PC-9 (cell line): ENCODE results near the gene CRYL1. TPM values are rescaled to one million over a fixed set of nuclear protein-coding genes. Genes with fewer than 3 reads are reported as not detected.

Experiments used
- BruUV-seq: library from RNA; stranded (reverse); fragments of 400-500 nt; replicated peaks from 2 replicates; lab custom pipeline; 2021; lab: Mats Ljungman, UMichigan
- CTCF ChIA-PET: fragments of 300-600 bp; sonication (Branson Sonifier 250); formaldehyde crosslinking; loops from one replicate; lab custom pipeline; 2022; ENCODE audit warnings: antibody characterized with exemption; lab: Charles Lee
- POLR2A ChIA-PET: fragments of 300-600 bp; sonication (Branson Sonifier 250); formaldehyde crosslinking; loops from one replicate; lab custom pipeline; 2022; ENCODE audit warnings: antibody characterized with exemption; ENCODE audit not compliant: unreplicated experiment; lab: Charles Lee
- DNase-seq, 2 experiments: peaks; one replicate each; pipeline versions ENCODE4 v3.0.0 to v3.0.0-alpha.2; 2015 to 2022; ENCODE audit warnings: mixed read lengths in 1 of 2
- H2AFZ ChIP-seq: fragments of 200-600 bp; sonication (generic); 2 replicates; pipeline ENCODE4 v1.8.1; 2017; ENCODE audit warnings: antibody characterized with exemption
- H3F3A ChIP-seq: fragments of 200-600 bp; sonication (generic); 2 replicates; pipeline ENCODE4 v1.8.1; 2017; ENCODE audit warnings: antibody characterized with exemption, mild to moderate bottlenecking, low read depth; ENCODE audit not compliant: insufficient read depth
- H3K27ac ChIP-seq: fragments of 200-600 bp; sonication (generic); 2 replicates; pipeline ENCODE4 v1.6.1; 2016; ENCODE audit warnings: mixed run types
- H3K27me3 ChIP-seq: fragments of 200-600 bp; sonication (generic); 2 replicates; pipeline ENCODE4 v1.6.1; 2016; ENCODE audit warnings: low read depth, mixed run types; ENCODE audit not compliant: insufficient read depth
- H3K36me3 ChIP-seq: fragments of 200-600 bp; sonication (generic); 2 replicates; pipeline ENCODE4 v1.6.1; 2016; ENCODE audit warnings: low read depth, mixed run types
- H3K4me1 ChIP-seq: fragments of 200-600 bp; sonication (generic); replicated peaks from 2 replicates; pipeline ENCODE4 v1.6.1; 2016; ENCODE audit warnings: mixed run types; ENCODE audit not compliant: insufficient read depth
- H3K4me2 ChIP-seq: fragments of 200-600 bp; sonication (generic); 2 replicates; pipeline ENCODE4 v1.6.1; 2017; ENCODE audit warnings: mixed run types
- H3K4me3 ChIP-seq: fragments of 200-600 bp; sonication (generic); 2 replicates; pipeline ENCODE4 v1.6.1; 2016; ENCODE audit warnings: mixed run types
- H3K79me2 ChIP-seq: fragments of 200-600 bp; sonication (generic); 2 replicates; pipeline ENCODE4 v1.6.1; 2017; ENCODE audit warnings: low read depth, mixed run types
- H3K9me2 ChIP-seq: fragments of 200-600 bp; sonication (generic); 2 replicates; pipeline ENCODE4 v1.8.1; 2017; ENCODE audit warnings: mild to moderate bottlenecking; ENCODE audit not compliant: insufficient read depth
- H3K9me3 ChIP-seq: fragments of 200-600 bp; sonication (generic); 2 replicates; pipeline ENCODE4 v1.8.1; 2016; ENCODE audit warnings: low read depth; ENCODE audit not compliant: insufficient read depth
- H4K20me1 ChIP-seq: fragments of 200-600 bp; sonication (generic); 2 replicates; pipeline ENCODE4 v1.8.1; 2017; ENCODE audit not compliant: insufficient read depth
- EZH2 ChIP-seq: fragments of 200-600 bp; sonication (generic); IDR thresholded peaks from 2 replicates; pipeline ENCODE4 v1.8.0; 2017; ENCODE audit warnings: antibody characterized with exemption, low read depth
- intact Hi-C: fragments of 100-400 bp; cut with micrococcal nuclease; formaldehyde crosslinking; loops from one replicate; pipeline ENCODE4 v1.10.0; 2022; ENCODE audit not compliant: unreplicated experiment
- total RNA-seq: library from RNA; stranded (reverse); gene quantifications from 2 replicates; pipeline ENCODE4 v1.2.3, GENCODE V29; 2021
- TF ChIP-seq, protein P1 (sequence below): fragments of 200-600 bp; sonication (generic); conservative IDR thresholded peaks from 2 replicates; pipeline ENCODE4 v1.6.1; 2017; ENCODE audit warnings: mixed run types, antibody characterized with exemption, mild to moderate bottlenecking, moderate library complexity

CRYL1 gene
- total RNA-seq, 1 experiment from 2014 or later = 8.7 TPM

DNA sequence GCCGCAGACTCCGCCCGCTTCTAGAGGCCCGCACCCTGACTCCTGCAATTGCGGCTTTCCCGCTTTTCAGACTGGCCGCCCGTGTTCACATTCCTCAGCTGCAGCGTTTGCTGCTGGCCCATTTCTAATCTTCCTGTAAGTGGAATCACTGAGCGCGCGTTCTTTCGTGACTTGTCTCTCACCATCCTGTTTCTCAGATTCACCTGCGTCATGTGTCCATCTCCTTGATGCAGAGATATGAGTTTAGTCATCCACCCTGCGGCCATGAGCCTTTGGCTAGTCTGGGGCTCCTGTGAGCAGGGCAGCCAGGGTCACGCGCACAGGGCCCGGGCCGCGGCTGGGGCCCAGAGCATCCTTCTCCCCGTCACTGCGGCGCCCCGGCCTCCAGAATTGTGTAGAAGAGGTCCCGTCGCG, 110.0 kb downstream of the CRYL1 start:
- Histone ChIP-seq H3K36me3 (no peaks in the 10 kb centered on the region), H3K27me3 (no peaks in the 10 kb centered on the region), H3K4me3 (no peak overlapping the region), H3K27ac (no peak overlapping the region), H3K9me3 (no peaks in the 10 kb centered on the region), H3K79me2 (no peaks in the 10 kb centered on the region), H3K9me2 (no peaks in the 10 kb centered on the region), H2AFZ (no peak overlapping the region), H4K20me1 (no peaks in the 10 kb centered on the region), H3K4me1 (peaks cover 21% of the 10 kb centered on the region), H3K4me2 (no peak overlapping the region), H3F3A (peaks cover 27% of the 10 kb centered on the region)
- CTCF ChIA-PET = no interaction called here
- DNase-seq = no peak
- intact Hi-C loops = loop anchor here (10.0 kb wide), 1 partner anchor 69 kb away; no protein-coding TSS in a partner anchor
- POLR2A ChIA-PET = no interaction called here
- TF ChIP-seq EZH2 = no peak
- TF ChIP-seq, protein P1, sequence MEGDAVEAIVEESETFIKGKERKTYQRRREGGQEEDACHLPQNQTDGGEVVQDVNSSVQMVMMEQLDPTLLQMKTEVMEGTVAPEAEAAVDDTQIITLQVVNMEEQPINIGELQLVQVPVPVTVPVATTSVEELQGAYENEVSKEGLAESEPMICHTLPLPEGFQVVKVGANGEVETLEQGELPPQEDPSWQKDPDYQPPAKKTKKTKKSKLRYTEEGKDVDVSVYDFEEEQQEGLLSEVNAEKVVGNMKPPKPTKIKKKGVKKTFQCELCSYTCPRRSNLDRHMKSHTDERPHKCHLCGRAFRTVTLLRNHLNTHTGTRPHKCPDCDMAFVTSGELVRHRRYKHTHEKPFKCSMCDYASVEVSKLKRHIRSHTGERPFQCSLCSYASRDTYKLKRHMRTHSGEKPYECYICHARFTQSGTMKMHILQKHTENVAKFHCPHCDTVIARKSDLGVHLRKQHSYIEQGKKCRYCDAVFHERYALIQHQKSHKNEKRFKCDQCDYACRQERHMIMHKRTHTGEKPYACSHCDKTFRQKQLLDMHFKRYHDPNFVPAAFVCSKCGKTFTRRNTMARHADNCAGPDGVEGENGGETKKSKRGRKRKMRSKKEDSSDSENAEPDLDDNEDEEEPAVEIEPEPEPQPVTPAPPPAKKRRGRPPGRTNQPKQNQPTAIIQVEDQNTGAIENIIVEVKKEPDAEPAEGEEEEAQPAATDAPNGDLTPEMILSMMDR = no peak
- no TSS peak for BruUV-seq

DNA sequence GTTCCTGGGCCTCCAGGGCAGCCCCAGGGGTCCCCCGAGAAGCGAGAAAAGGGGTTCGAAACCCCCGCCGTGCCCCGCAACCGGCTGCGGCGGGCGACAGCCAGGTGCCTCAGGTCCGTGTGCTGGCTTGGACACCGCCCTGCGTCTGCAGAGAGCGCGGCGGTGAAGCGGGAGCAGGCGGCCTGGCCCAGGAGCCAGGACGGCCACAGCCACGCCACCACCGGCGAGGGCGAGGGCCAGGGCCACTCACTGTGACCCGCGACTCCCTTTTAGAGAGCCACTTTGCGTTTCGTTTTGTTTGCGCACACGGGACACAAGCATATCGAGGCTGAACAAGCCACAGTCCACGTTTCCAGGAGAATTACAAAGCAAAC, 110.4 kb downstream of the CRYL1 start:
- no peaks in the 10 kb centered on the region for H3K27me3 ChIP-seq
- peaks cover 23% of the 10 kb centered on the region for H3F3A ChIP-seq
- H3K27ac ChIP-seq = no peak overlapping the region
- no peak for DNase-seq
- ChIA-PET POLR2A (no interaction called here), CTCF (no interaction called here)
- H3K4me2 ChIP-seq = no peak overlapping the region
- TF ChIP-seq EZH2 = no peak
- TF ChIP-seq, protein P1 = no peak
- H3K4me3 ChIP-seq = no peak overlapping the region
- no peaks in the 10 kb centered on the region for H4K20me1 ChIP-seq
- no peaks in the 10 kb centered on the region for H3K9me2 ChIP-seq
- no peaks in the 10 kb centered on the region for H3K36me3 ChIP-seq
- peaks cover 17% of the 10 kb centered on the region for H3K4me1 ChIP-seq
- BruUV-seq = no TSS peak
- no peaks in the 10 kb centered on the region for H3K79me2 ChIP-seq
- no peak overlapping the region for H2AFZ ChIP-seq
- intact Hi-C loops = loop anchor here (10.0 kb wide), 1 partner anchor 70 kb away; no protein-coding TSS in a partner anchor
- H3K9me3 ChIP-seq = no peaks in the 10 kb centered on the region

DNA sequence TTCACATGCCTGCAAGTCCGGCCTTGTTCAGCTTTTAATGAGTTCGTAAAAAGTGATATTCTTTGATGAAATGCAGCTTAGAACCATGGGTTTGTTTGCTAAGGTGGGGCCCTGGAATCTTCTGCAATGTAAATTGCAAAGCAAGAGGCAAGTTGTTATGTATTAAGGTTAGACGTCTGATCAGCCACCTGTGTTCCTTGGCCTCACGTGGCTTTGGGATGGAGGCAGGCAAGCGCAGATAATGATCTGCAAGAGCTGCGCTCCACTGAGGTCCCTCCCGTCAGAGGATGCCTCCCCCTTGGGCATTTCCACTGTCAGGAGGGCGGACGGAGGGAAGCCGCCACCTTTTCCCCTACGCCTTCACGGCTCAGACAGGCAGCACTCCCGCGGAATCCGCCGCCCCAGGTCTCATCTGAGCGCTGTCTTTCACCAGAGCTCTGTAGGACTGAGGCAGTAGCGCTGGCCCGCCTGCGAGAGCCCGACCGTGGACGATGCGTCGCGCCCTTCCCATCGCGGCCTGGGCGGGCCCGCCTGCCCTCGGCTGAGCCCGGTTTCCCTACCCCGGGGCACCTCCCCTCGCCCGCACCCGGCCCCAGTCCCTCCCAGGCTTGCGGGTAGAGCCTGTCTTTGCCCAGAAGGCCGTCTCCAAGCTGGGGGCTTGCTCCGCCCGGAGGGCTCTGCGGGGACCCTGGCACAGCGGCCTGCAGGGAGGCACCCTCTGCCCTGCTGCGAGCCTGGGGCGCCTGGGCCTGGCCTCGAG, 110.9 kb downstream of the CRYL1 start:
- Histone ChIP-seq H3K9me3 (no peaks in the 10 kb centered on the region), H3K9me2 (no peaks in the 10 kb centered on the region), H2AFZ (no peak overlapping the region), H3K27me3 (no peaks in the 10 kb centered on the region), H4K20me1 (no peaks in the 10 kb centered on the region), H3K27ac (no peak overlapping the region), H3F3A (peaks cover 20% of the 10 kb centered on the region), H3K36me3 (no peaks in the 10 kb centered on the region), H3K4me3 (no peak overlapping the region), H3K4me2 (no peak overlapping the region), H3K79me2 (no peaks in the 10 kb centered on the region), H3K4me1 (peaks cover 14% of the 10 kb centered on the region)
- ChIA-PET POLR2A (no interaction called here), CTCF (no interaction called here)
- DNase-seq = no peak
- no TSS peak for BruUV-seq
- TF ChIP-seq, protein P1 = no peak
- no peak for TF ChIP-seq EZH2
- intact Hi-C loops = loop anchor here (10.0 kb wide), 1 partner anchor 70 kb away; no protein-coding TSS in a partner anchor
